Measurements from ENCODE around the gene CHKA.

GRCh38 chr11:68127714-68128681 lies 6.8 kb upstream of the CHKA start:
- TF ChIP-seq POLR2AphosphoS5 (IDR thresholded peaks at IDR 0.05; ENCODE audit: borderline replicate concordance, low read depth, low read length) (peak; percentile 55; the same call in 1 of the 2 replicates), EZH2 (IDR thresholded peaks at IDR 0.05) (no peak), FOXP2 (optimal IDR thresholded peaks at IDR 0.05; ENCODE audit: control extremely low read depth, extremely low read length, insufficient read depth) (no peak)

Data from SK-N-MC (cell line).